NCI-H2171 (cell line): ENCODE results near the gene SLC28A1.
A peak's percentile ranks its signal among the peaks of the same experiment; 100 is the strongest.
"Not testable (repeated sequence)": the region's sequence is repeated elsewhere in the genome, so short reads cannot be mapped to it uniquely, and the experiment has no call there.

Experiments used
- DNase-seq: peaks from one replicate; lab custom pipeline; 2025; lab: John Stamatoyannopoulos, UW

Gene SLC28A1

DNA sequence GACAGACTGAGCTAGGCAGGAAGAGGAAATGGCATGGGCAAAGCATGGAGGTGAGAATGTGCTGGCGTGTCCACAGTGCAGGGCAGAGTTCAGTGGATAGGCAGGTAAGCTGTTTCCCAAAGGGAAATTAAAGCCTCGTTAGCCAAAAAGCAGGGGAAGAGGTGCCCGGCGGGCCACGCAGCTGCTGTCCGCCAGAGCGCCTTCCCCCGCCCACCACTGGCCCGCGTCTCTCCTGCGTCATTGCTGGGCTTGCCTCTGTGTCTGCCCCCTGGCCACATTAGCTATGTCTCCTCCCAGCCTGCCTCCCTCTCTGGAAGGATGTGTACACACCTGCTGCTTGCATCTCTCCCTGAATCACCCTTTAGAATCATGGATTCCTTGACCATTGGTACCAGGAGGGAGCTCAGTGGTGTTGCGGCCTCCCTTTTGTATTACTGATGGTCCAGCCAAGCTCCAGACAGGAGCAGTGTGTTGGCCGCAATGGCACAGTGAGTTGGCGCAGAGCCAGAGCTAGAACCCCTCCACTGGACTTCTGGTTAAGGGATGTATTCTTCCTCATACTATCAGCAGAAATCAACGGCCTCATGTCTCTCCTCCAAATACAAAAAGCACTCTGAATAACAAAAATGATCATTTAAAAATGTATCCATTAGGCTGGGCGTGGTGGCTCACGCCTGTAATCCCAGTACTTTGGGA, 26.6 kb downstream of the SLC28A1 start:
- DNase-seq, result no peak

DNA sequence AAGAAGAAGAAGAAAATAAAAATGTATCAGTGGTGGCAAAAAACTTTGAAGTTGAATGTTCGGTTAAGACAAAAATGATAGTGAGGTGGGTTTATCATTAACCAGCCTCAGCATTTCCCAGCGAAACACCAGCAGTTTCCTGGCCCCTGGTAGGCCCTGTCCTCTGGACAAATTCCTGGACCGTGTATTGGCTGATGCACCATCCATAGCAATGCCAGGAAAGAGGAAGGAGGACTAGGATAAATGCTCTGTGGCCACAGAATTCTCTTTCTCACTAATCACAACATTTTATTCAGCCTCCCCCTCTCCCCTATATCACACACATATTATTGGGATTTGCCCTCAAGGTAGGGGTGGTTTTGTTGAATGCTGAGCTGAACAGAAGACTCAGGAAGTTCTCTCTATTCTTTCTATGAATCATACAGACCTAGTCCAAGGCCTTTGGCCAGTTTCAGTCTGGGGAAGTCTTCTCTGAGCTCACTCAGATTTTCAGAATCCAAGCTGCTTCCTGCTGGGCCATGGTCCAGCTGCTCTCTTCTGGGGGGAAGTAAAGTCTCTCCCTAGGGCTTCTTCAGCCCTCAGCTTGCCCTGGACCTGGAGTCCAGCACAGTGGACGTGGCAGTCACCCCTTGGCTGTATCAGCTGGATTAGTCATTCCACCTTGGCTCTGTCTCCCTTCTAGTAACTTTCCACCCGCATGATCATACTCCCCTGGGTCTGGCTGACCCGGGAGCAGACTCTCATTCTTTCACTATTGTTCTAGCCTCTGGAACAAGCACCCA, 27.6 kb downstream of the SLC28A1 start:
- no peak for DNase-seq

DNA sequence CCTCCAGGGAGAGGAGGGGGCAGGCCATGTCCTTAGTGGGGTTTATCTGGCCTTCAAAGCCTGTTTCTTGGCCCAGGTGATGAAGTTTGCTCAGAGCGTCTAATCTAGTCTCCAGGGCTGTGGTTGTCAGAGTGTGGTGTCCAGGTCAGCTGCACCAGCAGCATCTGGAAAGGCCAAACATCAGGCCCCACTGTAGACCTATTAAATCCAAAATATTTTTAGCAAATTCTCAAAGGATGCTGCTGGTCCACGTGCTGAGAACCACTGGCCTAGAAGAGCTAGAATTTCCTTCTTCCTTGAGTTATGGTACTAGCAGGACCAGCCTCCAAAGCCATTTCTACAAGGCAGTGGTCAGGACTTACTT, 28.9 kb downstream of the SLC28A1 start:
- no peak for DNase-seq

DNA sequence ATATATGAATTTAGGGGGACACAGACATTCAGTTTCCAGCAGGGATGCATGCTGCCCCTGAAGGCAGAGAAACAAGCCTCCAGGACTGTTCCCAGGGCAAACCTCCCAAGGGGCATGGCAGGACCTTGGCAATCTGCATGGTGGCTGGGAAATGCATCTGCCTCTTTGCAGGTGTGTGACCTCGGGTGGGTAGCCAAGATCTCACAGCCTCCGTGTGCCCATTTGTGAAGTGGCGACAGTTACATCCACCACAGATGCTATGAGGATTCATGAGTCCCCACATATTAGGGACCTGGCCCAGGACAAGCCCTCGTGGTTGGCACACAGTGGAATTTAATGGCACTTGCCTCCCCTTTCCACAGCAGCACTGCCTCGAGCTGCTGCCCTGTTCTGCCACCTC, 29.9 kb downstream of the SLC28A1 start:
- no peak for DNase-seq

DNA sequence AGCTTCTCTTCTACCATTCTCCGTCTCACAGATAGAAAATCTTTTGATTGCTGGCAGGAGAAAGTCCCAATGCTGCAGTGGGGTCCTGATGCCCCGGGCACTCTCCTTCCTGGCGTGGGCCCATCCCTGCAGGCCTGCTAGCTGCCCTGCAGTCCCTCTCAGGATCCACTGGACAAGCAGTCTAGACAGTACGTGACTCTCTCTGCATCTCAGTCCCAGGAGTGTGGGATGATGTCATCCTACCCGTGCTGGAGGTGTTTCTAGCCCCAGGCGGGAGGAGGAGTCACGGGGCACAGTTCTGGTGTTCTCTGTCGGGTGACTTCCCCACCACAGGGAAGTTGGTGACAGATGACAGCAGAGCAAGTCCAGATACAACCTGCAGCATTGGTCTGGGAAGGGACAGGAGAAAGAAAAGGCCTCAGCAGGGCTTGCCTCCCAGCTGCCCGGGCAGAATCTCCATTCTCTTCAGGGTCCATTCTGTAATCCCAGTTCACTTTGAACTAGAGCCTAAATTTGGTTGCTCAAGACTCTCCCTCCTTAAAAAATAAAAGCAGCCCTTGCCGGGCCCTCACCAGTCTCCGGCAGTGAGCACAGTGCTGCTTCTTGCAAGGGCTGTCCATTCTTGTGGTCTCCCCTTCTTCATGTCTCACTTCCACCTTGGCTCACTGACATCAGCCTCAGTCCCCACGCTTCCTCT, 30.6 kb downstream of the SLC28A1 start:
- DNase-seq, result peak; percentile 15

DNA sequence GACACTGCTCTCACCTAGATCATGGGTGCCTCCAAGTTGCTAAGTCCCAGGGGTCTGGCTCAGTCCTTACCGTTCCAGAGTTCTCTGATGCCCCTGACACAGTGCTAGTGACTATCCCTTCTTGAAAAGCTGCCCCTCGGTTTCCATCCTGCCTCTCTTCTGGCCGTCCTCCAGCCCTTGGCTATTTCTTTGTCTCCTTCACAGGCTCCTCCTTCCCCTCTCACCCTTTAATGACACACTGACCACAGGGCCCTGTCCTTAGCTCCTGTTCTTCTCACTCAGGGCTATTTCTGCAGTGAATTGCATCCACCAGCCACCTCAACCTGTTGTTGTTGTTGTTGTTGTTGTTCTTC, 31.1 kb downstream of the SLC28A1 start:
- DNase-seq, result no peak

DNA sequence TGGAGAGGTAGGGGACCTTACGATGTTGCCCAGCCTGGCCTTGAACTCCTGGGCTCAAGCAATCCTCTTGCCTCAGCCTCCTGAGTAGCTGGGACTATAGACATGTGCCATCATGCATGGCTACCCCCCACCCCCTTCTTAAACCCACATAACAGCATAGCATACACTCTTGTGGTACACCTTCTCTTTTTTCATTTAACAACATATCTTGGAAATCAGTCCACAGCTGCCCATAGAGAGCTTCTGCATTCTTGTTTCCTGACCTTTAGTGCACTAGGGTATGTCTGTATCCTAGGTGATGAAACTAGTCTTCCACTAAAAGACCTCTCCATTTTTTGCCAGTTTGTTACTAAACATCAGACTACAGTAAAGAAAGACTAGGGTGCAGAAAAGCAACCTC, 33.0 kb downstream of the SLC28A1 start:
- no peak for DNase-seq

DNA sequence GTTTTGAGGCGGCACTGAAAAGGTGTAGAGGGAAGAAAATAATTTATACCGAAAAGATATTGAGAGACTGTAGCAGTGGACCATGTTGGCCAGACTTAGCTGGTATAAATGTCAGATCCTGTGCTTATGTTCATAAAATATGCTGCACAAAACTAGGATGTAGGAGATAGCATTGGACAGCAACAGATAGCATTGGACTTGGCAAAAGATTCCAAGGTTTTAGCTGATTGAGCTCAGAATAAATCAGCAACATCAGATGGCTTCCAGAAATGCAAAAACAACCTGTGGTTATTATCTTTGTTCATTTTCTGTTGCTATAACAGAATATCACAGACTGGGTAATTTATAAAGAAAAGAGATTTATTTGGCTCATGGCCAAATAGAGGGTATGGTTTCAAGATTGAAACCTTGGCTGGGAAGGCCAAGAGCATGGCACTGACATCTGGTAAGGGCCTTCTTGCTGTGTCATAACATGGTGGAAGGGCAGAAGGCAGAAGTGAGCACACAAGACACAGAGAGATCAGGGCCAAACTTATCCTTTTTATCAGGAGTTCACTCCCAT, 34.7 kb downstream of the SLC28A1 start:
- DNase-seq, result peak; percentile 4

DNA sequence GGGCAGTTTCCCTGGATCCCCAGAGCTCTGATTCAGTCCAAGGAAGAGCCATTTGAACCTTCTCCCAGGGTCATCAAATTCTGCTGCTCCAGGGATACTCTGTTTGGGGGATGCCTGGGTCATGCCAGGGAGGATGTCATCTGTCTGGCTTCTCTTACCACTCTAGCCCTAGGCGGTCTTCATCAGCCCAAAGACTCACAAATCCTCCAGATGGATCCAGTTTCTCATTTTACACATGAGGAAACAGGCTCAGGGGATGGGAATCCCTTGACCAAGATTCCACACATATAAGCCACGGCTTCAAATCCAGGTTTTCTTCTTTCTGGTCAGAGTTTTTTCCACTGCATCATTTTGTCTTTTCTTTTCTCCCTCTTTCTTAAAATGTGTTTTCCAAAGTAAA, 36.7 kb downstream of the SLC28A1 start:
- no peak for DNase-seq

DNA sequence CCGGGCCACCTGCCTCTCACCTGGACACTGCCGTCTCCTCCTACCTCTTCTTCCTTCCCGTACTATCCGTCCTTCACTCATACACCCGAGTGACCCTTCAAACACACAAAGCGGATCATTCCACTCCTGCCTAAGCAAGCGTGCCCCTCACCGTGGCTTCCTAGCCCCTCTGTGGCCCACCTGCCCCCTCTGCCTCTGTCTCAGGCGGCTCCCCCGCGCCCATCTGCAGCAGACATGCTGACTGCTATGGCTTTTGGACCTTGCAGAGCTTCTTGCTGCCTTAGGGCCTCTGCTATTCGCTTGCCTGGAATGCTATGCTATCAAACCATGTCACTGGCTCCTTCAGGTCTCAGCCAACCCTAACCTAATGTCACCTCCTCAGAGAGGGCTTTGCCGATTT, 38.1 kb downstream of the SLC28A1 start:
- no peak for DNase-seq

DNA sequence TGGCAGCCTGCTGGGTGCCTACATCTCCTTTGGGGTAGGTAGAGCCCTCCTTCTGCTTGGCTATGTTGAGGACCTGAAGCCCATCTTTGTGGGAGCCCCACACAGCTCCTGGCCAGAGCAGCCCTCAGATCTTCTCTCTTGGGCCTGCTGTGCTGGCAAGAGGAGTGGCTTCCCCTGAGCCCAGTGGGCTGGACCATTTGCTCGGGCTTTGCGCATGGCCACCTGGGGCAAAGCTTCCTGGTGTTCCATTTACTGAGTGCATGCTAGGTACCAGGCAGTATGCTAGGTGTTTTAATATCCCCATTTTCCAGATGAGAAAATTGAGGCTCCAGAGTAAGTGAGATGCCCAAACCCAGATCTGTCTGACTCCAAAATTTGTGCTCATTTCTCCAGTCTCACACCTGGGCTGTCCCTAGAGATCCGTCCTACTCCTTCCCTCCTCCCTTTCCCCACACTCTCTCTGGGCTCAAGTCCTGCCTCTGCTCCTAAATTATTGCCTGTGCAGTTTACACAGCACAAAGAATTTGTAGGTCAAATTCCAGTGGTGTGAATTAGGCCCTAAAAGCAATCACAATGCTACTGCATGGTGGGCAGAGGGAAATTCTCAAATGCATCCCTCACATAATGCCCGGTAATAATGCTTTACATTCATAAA, 39.7 kb downstream of the SLC28A1 start:
- DNase-seq, result no peak

DNA sequence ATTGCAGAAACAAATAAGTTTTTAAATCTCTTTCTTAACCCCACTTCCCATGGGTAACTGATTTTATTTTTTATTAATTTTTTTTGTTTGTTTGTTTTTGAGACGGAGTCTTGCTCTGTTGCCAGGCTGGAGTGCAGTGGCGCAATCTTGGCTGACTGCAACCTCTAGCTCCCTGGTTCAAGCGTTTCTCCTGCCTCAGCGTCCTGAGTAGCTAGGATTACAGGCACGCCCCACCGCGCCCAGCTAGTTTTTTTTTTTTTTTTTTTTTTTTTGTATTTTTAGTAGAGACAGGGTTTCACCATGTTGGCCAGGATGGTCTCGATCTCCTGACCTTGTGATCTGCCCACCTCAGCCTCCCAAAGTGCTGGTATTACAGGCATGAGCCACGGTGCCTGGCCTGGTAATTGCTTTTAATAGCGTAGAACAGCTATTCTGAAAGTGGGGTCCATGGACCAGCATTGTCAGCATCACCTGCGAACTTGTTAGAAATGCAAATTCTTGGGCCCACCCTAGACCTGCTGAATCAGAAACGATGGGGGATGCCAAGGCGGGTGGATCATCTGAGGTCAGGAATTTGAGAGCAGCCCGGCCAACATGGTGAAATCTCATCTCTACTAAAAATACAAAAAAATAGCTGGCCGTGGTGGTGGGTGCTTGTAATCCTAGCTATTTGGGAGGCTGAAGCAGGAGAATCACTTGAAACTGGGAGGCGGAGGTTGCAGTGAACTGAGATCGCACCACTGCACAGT, 40.5 kb downstream of the SLC28A1 start:
- not testable (repeated sequence) for DNase-seq

DNA sequence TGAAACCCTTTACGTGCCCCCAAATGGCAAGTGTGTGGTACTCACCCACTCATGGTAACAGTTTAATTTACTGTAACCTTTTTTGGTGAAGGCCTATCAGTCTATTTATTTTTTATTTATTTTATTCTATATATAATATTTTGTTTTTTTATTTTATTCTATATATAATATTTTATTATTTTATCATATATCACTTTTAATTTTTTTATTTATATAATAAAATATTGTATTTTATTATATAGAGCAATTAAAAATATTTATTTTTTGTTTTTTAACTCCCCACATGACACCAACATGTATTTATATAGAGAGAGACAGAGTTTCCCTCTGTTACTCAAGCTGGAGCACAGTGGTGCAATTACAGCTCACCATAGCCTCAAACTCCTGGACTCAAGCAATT, 41.4 kb downstream of the SLC28A1 start:
- no peak for DNase-seq

DNA sequence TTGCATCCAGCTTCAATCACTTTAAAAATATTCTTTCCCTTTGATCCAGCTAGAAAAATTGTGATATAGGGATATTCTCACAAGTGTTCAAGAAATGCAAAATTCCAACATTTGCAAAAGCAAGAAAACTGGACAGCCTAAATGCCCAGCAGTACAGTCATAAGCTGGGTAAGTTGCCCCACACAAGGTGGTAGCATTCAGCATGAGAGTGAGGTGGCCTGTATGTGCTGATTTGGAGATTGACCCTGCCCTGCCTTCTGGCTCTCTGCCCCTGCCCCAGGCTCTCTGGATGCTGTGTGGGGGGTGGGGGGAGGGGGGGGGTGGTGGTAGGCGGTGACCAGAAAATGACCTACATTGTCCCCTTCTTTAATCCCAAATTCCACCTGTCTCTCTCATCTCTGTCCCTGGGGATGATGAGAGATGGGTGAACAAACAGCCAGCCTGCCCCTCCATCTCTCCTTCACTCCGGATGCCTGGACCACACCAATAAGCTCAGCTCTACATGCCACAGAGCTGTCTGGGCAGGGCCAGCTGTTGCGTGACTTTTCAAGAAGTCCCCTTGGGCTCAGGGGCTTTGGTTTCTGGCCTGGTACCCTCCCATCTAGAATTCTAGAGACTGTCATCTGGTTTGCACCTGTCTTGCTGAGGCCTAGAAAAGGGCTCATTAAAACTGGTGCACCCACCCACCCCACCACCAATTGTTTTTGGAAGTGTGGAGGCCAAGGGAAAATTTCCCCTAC, 42.2 kb downstream of the SLC28A1 start:
- no peak for DNase-seq

DNA sequence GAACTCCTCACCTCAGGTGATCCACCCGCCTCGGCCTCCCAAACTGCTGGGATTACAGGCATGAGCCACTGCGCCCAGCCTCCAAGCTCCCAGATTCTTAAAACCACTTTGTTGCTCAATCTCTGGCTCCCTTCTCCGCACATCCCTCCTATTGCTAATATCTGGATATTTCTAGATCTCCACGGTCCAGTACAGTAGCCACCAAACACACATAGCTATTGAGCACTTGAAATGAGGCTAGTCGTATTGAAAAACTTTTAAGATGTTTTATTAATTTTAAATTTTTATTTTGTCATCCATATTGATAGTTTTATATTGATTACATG, 44.3 kb downstream of the SLC28A1 start:
- DNase-seq, result no peak

DNA sequence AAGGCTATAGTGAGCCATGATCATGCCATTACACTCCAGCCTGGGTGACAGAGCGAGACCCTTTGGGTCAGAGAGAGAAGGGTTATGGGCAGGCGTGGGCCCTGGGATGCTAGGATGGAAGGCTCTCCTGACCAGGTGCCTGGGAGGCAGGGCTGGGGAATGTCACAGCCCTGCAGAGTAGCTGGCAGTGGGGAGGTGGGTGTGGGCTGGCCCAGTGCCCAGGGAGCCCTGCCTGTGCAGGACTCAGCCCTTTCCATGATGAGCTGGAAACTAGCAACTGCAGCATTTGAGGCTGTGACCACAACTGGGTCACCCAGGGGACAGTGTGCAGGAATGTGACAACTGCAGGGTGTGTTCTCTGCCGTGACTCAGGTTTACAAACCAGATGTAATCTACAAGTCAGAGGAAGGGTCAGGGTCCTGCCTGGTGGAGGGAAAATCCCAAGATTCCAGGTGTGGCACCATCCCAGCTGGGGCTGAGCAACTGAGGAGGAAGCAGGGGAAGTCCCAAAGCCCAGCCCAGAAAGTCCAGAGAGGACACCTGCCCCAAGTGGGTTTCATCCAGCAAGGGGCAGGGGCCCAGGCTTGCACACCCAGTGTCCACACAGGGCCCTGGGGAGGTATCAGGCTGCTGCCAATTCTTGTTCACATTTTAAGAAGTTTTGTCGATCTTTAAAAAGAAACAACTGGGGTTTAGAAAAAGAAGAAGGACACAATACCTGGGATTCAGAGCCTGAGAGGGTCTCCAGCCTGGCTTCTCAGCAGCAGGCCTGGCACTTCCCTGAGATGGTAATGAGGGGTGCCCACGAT, 45.5 kb downstream of the SLC28A1 start:
- DNase-seq, result no peak

DNA sequence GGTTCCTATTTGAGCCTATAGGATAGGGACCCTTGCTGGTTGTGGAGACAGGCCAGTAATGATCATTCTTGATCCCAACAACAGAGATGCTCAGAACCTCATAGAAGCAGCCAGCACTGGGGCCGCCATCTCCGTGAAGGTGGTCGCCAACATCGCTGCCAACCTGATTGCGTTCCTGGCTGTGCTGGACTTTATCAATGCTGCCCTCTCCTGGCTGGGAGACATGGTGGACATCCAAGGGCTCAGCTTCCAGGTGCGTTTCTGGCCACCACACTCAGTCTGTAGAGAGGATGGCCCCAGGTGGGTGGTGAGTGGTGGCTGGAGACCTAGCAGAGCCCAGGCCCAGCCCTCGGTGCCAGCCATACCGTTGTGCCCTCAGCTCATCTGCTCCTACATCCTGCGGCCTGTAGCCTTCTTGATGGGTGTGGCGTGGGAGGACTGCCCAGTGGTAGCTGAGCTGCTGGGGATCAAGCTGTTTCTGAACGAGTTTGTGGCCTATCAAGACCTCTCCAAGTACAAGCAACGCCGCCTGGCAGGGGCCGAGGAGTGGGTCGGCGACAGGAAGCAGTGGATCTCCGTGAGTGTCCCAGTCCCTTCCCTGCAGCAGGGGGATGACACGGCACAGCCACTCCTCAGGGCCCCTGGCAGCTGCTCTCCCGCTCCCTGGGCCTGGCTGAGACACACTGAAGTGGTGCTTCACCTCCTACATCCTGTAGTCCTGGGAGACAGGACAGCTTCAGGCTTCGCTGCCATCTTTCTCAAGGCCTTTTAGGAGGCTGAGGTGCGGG, 50.7 kb downstream of the SLC28A1 start:
- DNase-seq, result no peak

DNA sequence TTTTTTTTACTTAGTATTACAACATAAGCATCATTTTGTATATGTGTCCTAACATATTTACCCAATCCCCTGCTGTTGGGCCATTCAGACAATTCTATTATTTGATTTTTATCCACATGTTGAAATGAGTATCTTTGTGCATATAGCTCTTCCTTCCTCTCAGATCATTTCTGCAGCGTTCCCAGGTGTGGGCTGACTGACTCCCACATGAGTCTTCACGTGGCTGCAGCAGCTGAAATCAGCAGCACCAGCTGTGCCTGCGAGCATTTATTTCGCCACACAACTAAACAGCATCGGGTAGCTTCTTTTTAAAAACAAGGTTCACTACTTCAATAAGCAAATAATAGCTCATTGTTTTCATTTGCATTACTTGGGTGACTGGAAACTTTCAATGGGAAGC, 52.7 kb downstream of the SLC28A1 start:
- peak; percentile 4 for DNase-seq

DNA sequence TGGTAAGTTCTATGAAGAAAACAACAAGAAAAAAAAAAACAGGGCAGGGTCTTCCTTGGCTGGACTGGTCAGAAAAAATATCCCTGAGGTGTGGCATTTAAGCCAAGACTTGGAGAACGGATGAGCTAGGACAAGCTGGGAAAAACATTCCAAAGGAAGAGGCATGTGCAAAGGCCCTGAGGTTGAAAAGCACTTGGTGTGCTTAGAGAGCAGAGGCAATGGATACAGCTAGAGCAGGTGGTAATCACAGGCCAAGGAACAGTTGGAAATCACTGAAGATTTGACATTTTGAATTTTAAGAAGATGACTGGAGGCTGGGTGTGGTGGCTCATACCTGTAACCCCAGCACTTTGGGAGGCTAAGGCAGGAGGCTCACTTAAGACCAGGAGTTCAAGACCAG, 54.3 kb downstream of the SLC28A1 start:
- no peak for DNase-seq

DNA sequence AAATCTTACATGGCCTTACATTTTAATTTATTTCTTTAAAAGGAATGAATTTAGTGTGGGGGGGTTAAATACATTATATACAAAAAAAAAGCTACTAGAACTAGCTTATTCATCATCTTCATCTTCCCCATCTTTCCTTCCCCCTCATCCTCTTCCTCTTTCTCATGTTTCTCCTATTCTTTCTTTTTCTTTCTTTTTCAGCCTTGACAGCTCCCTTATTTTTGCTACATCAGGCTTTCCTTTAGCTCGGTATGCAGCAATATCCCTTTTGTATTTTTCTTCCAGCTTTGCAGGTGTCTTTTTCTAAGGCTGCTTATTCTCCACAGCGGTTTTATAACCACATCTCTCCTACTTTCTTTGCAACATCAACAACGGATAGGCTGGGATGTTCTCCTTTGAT, 55.9 kb downstream of the SLC28A1 start:
- DNase-seq, result no peak
